H9 (cell line): ENCODE data around the gene GRXCR2. TPM values are rescaled to one million over a fixed set of nuclear protein-coding genes. Genes with fewer than 3 reads are reported as not detected.

Experiments used
- DNase-seq: peaks from one replicate; pipeline ENCODE4 v3.0.0-alpha.2; 2017
- H2AFZ ChIP-seq: one replicate; pipeline ENCODE4 v1.6.1; 2013; ENCODE audit warnings: mild to moderate bottlenecking, low read length, control low read depth, moderate library complexity
- H2AK5ac ChIP-seq: 2 replicates; pipeline ENCODE4 v1.6.1; 2013; ENCODE audit warnings: low read length, control low read depth, mixed read lengths; ENCODE audit not compliant: insufficient read length
- H2BK120ac ChIP-seq: one replicate; pipeline ENCODE4 v1.6.1; 2013; ENCODE audit warnings: low read depth, mild to moderate bottlenecking, low read length, control low read depth, inconsistent platforms; ENCODE audit not compliant: poor library complexity, severe bottlenecking
- H2BK12ac ChIP-seq: 2 replicates; pipeline ENCODE4 v1.6.1; 2013; ENCODE audit warnings: low read length, control low read depth, mixed read lengths, low read depth; ENCODE audit not compliant: insufficient read length
- H2BK15ac ChIP-seq: 2 replicates; pipeline ENCODE4 v1.6.1; 2013; ENCODE audit warnings: low read depth, low read length, control low read depth
- H2BK20ac ChIP-seq: one replicate; pipeline ENCODE4 v1.6.1; 2013; ENCODE audit warnings: low read depth, mild to moderate bottlenecking, low read length, control low read depth, inconsistent platforms; ENCODE audit not compliant: poor library complexity, severe bottlenecking
- H2BK5ac ChIP-seq: 2 replicates; pipeline ENCODE4 v1.6.1; 2013; ENCODE audit warnings: low read length, control low read depth, mixed read lengths; ENCODE audit not compliant: insufficient read length
- H3K14ac ChIP-seq: 2 replicates; pipeline ENCODE4 v1.6.1; 2013; ENCODE audit warnings: low read length, control low read depth; ENCODE audit not compliant: insufficient read depth
- H3K18ac ChIP-seq: 2 replicates; pipeline ENCODE4 v1.6.1; 2013; ENCODE audit warnings: low read depth, mild to moderate bottlenecking, mixed read lengths, low read length, control low read depth; ENCODE audit not compliant: insufficient read length
- H3K23ac ChIP-seq: 2 replicates; pipeline ENCODE4 v1.6.1; 2013; ENCODE audit warnings: low read length, control low read depth, mixed read lengths, low read depth; ENCODE audit not compliant: insufficient read length
- H3K23me2 ChIP-seq: 2 replicates; pipeline ENCODE4 v1.6.1; 2013; ENCODE audit warnings: low read depth, mild to moderate bottlenecking, mixed read lengths, low read length, control low read depth; ENCODE audit not compliant: insufficient read length, poor library complexity, severe bottlenecking
- H3K27ac ChIP-seq: 2 replicates; pipeline ENCODE4 v1.5.1; 2013; ENCODE audit warnings: low read length, control low read depth, mixed read lengths, low read depth; ENCODE audit not compliant: insufficient read length
- H3K27me3 ChIP-seq: 2 replicates; pipeline ENCODE4 v1.6.1; 2013; ENCODE audit warnings: low read length, control low read depth, inconsistent platforms; ENCODE audit not compliant: insufficient read depth
- H3K4ac ChIP-seq: 2 replicates; pipeline ENCODE4 v1.6.1; 2013; ENCODE audit warnings: low read depth, mild to moderate bottlenecking, control low read depth, inconsistent platforms, low read length, moderate library complexity
- H3K4me1 ChIP-seq: 2 replicates; pipeline ENCODE4 v1.6.1; 2013; ENCODE audit warnings: low read length, control low read depth, inconsistent platforms; ENCODE audit not compliant: insufficient read depth
- H3K4me2 ChIP-seq: 2 replicates; pipeline ENCODE4 v1.6.1; 2013; ENCODE audit warnings: low read length, control low read depth, mixed read lengths; ENCODE audit not compliant: insufficient read length, insufficient read depth
- H3K56ac ChIP-seq: 2 replicates; pipeline ENCODE4 v1.6.1; 2013; ENCODE audit warnings: low read depth, mild to moderate bottlenecking, mixed read lengths, low read length, control low read depth; ENCODE audit not compliant: insufficient read length
- H3K79me1 ChIP-seq: 2 replicates; pipeline ENCODE4 v1.6.1; 2013; ENCODE audit warnings: low read depth, mild to moderate bottlenecking, moderate library complexity, low read length, control low read depth, inconsistent platforms; ENCODE audit not compliant: insufficient read depth, poor library complexity, severe bottlenecking
- H3K79me2 ChIP-seq: 2 replicates; pipeline ENCODE4 v1.6.1; 2013; ENCODE audit warnings: low read length, control low read depth, inconsistent platforms; ENCODE audit not compliant: insufficient read depth
- H3K9ac ChIP-seq: 2 replicates; pipeline ENCODE4 v1.6.1; 2013; ENCODE audit warnings: low read length, control low read depth, mixed read lengths; ENCODE audit not compliant: insufficient read length; ENCODE audit errors: extremely low read depth
- H3K9me3 ChIP-seq: one replicate; pipeline ENCODE4 v1.6.1; 2013; ENCODE audit warnings: low read depth, low read length, inconsistent platforms; ENCODE audit not compliant: control insufficient read depth
- H3T11ph ChIP-seq: one replicate; pipeline ENCODE4 v1.6.1; 2013; ENCODE audit warnings: mild to moderate bottlenecking, low read length, control low read depth, inconsistent platforms
- H4K20me1 ChIP-seq: one replicate; pipeline ENCODE4 v1.6.1; 2013; ENCODE audit not compliant: control insufficient read depth, insufficient read length, insufficient read depth
- H4K5ac ChIP-seq: 2 replicates; pipeline ENCODE4 v1.6.1; 2013; ENCODE audit warnings: low read depth, mild to moderate bottlenecking, mixed read lengths, low read length, control low read depth; ENCODE audit not compliant: insufficient read length
- H4K8ac ChIP-seq: replicated peaks from 2 replicates; pipeline ENCODE4 v1.6.1; 2013; ENCODE audit warnings: low read length, control low read depth, mixed read lengths, low read depth; ENCODE audit not compliant: insufficient read length
- H4K91ac ChIP-seq: 2 replicates; pipeline ENCODE4 v1.6.1; 2013; ENCODE audit warnings: low read depth, mild to moderate bottlenecking, moderate library complexity, mixed read lengths, low read length, control low read depth; ENCODE audit not compliant: insufficient read length
- H3K27ac Mint-ChIP-seq, 3 experiments: 2 replicates in 2 of 3; 3 replicates in 1 of 3; pipeline ENCODE4 v1.8.0; 2020 to 2021; ENCODE audit warnings: mixed read lengths in 3 of 3, mild to moderate bottlenecking in 1 of 3, moderate library complexity in 1 of 3
- H3K27me3 Mint-ChIP-seq: 2 replicates; pipeline ENCODE4 v1.8.0; 2021; ENCODE audit warnings: low read depth, mild to moderate bottlenecking, moderate library complexity, mixed read lengths
- H3K36me3 Mint-ChIP-seq, 3 experiments: 2 replicates in 2 of 3; 3 replicates in 1 of 3; pipeline ENCODE4 v1.8.0; 2020 to 2021; ENCODE audit warnings: low read depth in 3 of 3, mixed read lengths in 3 of 3; ENCODE audit not compliant: insufficient read depth in 1 of 3
- H3K4me1 Mint-ChIP-seq, 2 experiments: 2 replicates each; pipeline ENCODE4 v1.8.0; 2020; ENCODE audit warnings: mixed read lengths in 2 of 2
- H3K4me3 Mint-ChIP-seq, 2 experiments: 2 replicates in 1 of 2; 3 replicates in 1 of 2; pipeline ENCODE4 v1.8.0; 2020 to 2021; ENCODE audit warnings: mild to moderate bottlenecking in 2 of 2, mixed read lengths in 2 of 2, moderate library complexity in 1 of 2
- H3K9me3 Mint-ChIP-seq, 2 experiments: 2 replicates in 1 of 2; 3 replicates in 1 of 2; pipeline ENCODE4 v1.8.0; 2020; ENCODE audit warnings: mild to moderate bottlenecking in 2 of 2, mixed read lengths in 2 of 2, moderate library complexity in 1 of 2
- CTCF ChIP-seq: fragments of 200-600 bp; sonication (generic); conservative IDR thresholded peaks from 3 replicates; pipeline ENCODE4 v1.8.0; 2021; ENCODE audit warnings: antibody characterized with exemption, mild to moderate bottlenecking
- WGBS: extraction: QIAGEN DNeasy Blood & Tissue Kit; methylation state at CpG from one replicate; pipeline ENCODE4 v1.1.7; 2013; ENCODE audit warnings: missing lambda C conversion rate, low lambda C conversion rate, mixed read lengths; ENCODE audit not compliant: insufficient read length; ENCODE audit errors: extremely low coverage; 5-methylcytosine and 5-hydroxymethylcytosine counted together
- total RNA-seq: library from RNA; stranded (reverse); gene quantifications from 2 replicates; pipeline ENCODE4 v1.2.1, GENCODE V29; 2021

GRXCR2 gene
- total RNA-seq, 1 experiment from 2014 or later: not detected

DNA sequence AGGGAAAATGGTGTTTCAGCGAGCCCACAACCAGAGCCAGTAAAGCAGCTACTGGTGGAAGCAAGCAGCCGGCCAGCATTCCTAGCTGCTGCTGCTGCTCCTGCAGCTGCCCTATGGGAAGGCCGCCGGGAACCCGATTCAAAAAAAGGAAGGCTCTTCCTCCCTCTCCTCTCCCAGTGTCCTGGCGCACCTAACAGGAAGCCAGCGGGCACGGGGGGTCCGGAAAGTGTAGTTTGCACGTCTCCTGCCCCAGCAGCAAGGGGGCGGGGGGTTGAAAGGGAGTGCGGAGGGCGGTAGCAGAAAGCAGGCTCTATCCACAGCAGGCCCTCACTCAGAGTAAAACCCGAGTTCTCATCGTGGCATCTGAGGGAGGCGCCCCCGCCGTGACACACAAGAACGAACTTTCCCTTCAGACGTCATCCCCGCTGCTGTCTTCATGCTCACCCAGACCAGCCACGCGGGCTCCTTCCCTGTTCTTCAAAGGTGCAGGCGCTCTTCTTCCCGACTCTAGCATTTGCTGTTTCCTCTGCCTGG, 16.5 kb downstream of the GRXCR2 start:
- Histone ChIP-seq H2AFZ (no peak overlapping the region), H2BK20ac (no peak overlapping the region), H4K91ac (no peak overlapping the region), H3K4ac (no peak overlapping the region), H3K14ac (peak overlapping the region; percentile 55; the same call in 1 of the 2 replicates), H2AK5ac (no peak overlapping the region), H2BK15ac (no peak overlapping the region), H3K79me2 (no peaks in the 10 kb centered on the region), H3T11ph (no peak overlapping the region), H4K5ac (no peak overlapping the region), H3K79me1 (no peaks in the 10 kb centered on the region), H3K27ac (no peak overlapping the region), H4K20me1 (no peaks in the 10 kb centered on the region), H3K9ac (peak overlapping the region; percentile 33), H2BK5ac (no peak overlapping the region), H3K18ac (peak overlapping the region; percentile 74), H4K8ac (no peak overlapping the region), H3K27me3 (no peaks in the 10 kb centered on the region), H2BK12ac (no peak overlapping the region), H3K4me1 (peaks cover 5% of the 10 kb centered on the region; the same call in 1 of the 2 replicates), H3K23ac (no peak overlapping the region), H2BK120ac (no peak overlapping the region), H3K23me2 (peaks cover 4% of the 10 kb centered on the region), H3K56ac (no peak overlapping the region), H3K4me2 (peak overlapping the region; percentile 75), H3K9me3 (no peaks in the 10 kb centered on the region)
- H3K27ac Mint-ChIP-seq: peak overlapping the region; percentile 86 to 99 (median 91); a peak in 5 of 7 replicates
- peak; percentile 89 for DNase-seq
- no peaks in the 10 kb centered on the region; a peak in 1 of 5 replicates for H3K9me3 Mint-ChIP-seq
- no peaks in the 10 kb centered on the region for H3K36me3 Mint-ChIP-seq
- no peak; the same call in 2 of the 3 replicates for TF ChIP-seq CTCF
- peaks cover 15 to 18% of the 10 kb centered on the region in 2 experiments for H3K4me1 Mint-ChIP-seq
- peak overlapping the region; percentile 71 to 77 for H3K4me3 Mint-ChIP-seq
- no CpG with 5 or more reads among the region's 25 CpGs for WGBS
- peaks cover 1% of the 10 kb centered on the region for H3K27me3 Mint-ChIP-seq
